ELR (cell line): Measurements from ENCODE around the gene OR6V1.
"Not testable (repeated sequence)": the region's sequence is repeated elsewhere in the genome, so short reads cannot be mapped to it uniquely, and the experiment has no call there.

Experiments
- DNase-seq: peaks from one replicate; pipeline ENCODE4 v3.0.0-alpha.2; 2015; ENCODE audit warnings: low read depth

OR6V1 gene

DNA sequence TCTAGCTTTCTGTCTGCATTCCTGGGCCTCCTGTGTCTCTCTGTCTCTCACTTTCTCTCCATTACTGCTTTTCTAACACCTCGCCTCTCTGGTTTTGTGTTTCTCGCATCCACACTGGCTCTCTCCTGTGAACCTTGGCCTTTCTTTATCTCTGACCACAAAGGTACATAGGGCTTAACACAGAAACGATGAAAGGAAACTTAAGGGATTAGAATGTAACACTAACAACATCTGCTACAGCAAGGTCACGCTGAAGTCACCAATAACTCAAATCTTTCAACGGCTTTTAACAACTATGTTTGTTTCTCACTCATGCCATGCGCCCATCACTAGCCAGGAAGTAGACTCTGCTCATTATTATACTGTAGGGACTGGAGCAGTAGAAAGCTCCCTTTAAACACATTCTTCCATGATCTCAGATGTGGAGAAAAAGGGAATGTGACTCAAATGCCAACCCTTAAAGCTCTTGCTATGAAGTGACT, 9.3 kb upstream of the OR6V1 start:
- DNase-seq: no peak

DNA sequence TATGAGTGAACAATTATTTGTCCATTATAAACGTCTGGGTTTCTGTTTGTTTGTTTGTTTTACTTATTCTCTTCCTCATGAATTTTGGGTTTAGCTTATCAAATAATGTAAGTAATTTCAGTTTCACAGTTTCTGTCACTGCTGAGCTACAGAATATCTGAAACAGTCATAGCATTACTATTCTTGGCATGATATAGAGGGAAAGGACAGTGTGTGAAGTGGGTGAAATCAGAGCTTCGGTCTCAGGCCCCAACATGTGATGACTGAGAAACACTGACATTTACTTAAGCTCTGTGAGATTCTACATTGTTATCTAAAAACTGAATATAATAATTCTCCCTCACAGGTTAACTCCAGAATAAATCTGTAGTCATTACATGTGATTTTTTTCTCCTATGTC, 8.8 kb upstream of the OR6V1 start:
- DNase-seq: no peak

DNA sequence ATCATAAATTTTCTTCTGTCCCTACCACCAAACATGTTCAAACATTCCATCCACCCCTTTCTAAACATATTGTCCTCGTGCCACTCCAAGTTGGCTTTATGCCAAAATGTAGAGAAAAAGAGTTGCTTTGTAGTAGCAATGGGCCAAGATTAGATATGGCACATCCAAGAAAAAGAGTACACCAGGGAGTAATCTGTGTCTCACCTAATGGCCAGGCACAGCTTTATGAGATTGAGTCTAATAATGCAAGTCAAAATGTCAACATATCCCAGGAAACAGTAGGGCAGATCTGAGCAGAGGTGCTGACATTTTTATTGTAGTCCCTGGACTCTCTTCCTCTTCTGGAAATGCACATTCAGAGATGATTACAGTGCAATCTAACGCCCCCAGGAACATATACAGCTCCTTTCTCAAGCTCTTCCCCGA, 5.7 kb upstream of the OR6V1 start:
- DNase-seq: no peak

DNA sequence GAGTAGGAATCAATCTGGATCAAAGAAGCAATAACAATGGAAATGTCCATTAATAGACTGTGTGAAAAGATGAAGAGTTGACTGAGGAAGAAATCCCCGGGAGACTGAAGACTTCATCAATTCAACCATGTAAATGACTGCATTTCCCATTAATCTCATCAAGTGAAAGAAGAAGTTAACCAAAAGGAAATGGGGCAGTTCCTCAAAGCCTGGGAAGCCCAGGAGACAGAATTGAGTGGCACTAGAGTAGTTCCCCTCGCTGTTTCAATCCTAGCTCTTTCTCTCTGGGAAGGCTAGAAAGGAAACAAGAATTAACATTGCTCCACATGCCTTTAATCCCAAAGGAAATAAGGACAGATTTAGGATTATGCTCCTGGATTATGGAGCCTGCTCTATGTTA, 4.8 kb upstream of the OR6V1 start:
- no peak for DNase-seq

DNA sequence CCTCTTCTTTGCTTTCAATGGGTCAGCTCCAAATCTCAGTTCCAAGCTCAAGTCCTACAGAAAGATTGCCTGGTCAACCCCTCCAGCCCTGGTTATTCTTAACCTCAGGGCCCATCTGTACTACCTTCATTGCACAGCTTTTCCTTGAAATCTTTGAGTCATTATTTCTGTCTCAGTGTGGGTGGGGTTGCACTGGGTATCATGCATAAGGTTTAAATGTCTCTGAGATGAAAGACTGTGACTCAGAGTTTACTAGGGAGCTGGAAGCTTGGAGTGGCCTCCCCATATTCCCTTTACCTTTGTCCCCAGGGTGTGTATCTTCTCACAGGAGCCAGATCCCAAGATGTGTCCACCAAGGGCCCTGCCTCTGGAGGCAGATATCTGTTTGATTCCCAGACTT, 3.3 kb upstream of the OR6V1 start:
- no peak for DNase-seq

DNA sequence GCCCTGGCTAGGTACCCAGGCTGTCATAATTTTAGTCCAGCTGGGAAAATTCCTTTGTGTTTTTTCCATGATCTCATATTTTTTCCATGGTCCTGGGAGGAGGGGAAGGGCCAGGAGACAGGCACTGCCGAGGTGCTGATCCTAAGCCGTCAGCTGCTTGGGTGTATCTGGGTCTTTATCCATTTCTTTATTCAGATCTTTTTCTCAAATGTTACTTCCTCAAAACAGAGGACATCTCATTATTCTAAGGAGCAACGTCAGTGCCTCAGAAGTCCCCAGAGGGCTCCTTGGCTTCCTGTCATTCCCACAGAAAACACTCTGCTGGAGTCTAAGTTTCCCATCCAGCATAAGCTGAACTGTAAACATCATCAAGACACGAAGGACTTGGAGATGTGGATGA, 2.8 kb upstream of the OR6V1 start:
- no peak for DNase-seq

DNA sequence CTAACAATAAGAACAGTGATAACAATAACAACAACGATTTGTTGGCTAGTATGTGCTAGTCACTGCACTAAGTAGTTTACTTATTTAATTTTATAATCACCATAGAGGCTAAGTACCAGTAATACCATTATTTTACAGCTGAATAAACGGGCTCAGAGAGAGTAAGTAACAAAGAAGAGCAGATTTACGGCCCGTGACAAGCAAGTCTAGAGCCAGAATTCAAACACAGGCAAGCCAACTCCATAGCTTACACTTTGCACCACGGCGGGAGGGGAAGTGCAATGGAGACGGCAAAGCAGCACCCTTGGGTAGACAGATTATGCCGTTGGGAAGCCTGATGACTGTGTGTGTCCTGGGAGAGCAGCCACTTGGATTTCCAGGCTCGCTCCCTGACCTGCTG, 1.2 kb upstream of the OR6V1 start:
- DNase-seq: no peak

DNA sequence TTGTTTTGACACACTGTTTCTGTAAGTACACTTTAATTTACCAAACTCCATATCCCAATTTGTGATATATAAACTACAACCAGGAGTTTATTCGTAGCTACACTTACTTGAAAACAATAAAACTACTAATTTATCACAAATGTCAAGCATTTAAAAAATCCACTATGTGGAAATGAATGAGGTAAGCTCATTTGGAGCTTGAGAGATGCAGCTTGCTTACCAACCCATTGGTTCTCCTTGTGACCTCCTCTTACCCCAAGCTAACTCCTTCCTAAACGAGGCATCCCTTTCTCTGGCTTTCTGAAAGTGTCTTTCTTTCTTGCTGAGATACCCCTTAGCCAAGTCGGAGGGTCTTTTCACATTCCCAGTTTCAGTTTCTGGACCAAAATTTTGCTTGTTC, 2.5 kb downstream of the OR6V1 start:
- no peak for DNase-seq

DNA sequence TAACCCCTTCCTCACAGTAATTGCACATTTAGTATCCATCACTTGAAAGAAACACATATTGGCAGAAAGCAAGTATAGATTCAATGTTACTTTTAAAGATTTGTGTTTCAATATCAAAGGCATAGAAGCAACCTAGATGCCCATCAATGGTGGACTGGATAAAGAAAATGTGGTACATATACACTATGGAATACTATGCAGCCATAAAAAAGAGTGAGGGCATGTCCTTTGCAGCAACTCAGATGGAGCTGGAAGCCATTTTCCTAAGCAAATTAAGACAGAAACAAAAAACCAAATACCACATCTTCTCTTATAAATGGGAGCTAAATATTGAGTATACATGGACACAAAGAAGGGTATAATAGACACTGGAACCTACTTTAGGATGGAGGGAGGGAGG, 3.6 kb downstream of the OR6V1 start:
- DNase-seq: no peak

DNA sequence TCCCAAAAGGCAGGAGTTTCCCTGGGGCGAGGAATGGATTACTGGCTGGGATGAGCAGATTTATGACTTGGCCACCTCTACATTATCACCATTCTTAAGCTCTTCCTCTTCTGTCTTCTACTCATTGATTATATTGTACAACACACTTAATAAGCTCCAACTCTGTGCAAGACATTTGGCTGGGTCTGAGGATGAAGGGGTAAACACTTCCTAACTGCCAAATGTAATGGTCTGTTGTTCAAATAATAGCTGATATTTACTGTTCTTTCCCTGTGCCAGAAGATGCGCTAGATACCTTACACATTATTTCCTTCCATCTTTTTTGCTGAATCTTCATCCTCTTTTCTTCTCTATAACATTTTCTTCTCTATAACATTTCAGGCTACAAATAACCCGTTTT, 11.6 kb downstream of the OR6V1 start:
- no peak for DNase-seq

DNA sequence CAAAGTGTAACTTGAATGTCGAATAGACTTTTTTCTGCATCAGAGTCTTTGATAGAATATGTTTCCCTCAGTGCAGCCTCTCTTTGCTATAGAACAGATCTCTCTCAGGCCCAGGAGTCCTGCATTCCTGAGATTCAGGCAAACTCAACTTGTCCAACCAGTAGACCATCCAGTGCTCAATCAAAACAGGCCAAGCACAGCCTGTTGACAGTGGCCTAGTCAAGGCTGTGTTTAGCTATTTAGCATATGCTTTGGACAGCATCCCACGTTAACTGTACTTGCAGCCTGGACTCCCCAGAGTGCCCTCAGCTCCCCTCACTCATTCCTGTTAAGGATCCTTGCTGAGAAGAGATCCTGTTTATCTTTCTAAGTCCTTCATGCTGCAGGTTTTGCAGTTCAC, 16.3 kb downstream of the OR6V1 start:
- no peak for DNase-seq

DNA sequence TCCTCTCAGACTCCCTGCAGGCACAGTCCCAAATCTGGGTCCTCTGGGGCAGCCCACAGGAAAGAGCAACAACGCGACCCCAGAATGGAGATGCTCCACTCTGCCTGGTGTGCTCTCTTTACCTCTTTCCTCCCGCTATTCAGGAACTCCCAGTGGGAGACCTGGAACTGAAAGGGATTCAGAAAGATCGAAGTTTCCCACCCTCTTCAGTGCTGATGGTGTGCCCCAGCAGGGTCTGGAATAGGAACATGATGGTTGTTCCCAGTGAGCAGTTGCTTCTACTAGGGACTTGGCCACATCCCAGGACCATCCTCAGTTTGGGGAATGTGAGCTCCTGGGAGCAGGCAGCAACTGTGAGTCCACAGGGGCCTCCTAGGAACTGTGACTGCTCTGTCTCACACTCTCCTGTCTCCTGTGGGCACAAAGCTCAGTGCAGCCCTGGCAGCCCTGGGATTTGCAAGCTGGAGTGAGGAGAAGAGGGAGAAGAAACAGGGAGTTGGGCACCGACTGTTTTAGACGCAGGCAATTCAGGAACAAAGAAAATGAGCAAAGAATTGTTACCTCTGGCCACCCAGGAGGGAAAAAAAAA, 17.9 kb downstream of the OR6V1 start:
- no peak for DNase-seq

DNA sequence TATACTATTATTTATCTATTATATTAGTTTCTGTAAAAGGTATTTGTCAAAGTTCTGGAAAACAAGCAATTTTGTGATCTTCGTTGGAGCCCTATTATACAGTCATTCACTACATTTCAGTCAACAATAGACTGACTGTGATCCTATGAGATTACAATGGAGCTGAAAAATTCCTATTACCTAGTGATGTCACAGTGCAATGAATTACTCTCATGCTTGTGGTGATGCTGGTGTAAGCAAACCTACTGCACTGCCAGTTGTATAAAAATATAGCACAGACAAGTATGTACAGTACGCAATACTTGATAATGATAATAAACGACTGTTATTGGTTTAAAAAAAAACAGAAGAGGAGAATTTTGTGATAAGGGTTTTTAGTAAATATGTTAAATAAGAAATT, 21.4 kb downstream of the OR6V1 start:
- DNase-seq: no peak

DNA sequence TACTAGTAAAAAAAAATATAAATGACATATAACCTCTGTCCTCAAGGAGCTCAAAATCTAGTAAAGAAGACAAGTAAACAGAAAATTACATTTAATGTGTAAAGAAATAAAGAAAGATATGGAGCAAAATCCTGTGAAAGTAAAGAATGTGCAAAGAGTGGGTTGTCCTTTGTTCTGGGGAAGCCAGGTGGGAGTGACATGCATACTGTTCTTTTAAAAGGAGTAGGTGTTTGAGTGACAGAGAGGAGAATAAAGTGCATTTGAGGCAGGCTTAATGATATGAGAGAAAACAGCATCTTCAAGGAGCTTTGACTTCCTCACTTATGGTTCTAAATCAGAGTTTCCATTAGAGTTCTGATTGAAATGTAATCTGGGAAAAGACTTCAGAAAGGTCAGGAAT, 22.0 kb downstream of the OR6V1 start:
- no peak for DNase-seq

DNA sequence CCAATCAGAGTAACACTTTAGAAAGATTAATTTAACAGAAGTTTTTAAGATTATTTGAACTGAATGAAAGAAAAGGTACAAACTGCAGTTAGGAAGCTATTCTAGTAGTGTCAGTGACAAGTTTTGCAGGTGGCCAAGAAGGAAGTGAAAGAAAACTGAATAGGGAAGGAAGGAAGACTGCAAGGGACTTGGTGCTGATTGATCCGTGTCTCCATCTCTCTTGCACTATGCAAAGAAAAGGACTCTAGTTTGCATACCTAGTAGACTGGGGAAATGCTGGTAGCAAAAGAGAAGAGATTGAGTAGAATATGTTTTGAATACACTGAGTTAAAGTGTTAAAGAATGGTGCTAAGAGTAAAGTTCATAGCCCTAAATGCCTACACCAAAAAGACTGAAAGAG, 33.0 kb downstream of the OR6V1 start:
- no peak for DNase-seq

DNA sequence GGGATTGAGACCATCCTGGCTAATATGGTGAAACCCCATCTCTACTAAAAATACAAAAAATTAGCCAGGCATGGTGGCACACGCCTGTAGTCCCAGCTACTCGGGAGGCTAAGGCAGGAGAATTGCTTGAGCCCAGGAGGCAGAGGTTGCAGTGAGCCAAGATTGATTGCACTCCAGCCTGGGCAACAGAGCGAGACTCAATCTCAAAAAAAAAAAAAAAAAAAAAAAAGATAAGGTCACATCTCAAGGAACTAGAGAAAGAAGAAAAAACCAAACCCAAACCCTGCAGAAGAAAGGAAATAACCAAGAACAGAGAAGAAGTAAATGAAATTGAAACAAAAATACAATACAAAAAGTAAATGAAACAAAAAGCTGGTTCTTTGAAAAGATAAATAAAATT, 33.5 kb downstream of the OR6V1 start:
- DNase-seq: not testable (repeated sequence)

DNA sequence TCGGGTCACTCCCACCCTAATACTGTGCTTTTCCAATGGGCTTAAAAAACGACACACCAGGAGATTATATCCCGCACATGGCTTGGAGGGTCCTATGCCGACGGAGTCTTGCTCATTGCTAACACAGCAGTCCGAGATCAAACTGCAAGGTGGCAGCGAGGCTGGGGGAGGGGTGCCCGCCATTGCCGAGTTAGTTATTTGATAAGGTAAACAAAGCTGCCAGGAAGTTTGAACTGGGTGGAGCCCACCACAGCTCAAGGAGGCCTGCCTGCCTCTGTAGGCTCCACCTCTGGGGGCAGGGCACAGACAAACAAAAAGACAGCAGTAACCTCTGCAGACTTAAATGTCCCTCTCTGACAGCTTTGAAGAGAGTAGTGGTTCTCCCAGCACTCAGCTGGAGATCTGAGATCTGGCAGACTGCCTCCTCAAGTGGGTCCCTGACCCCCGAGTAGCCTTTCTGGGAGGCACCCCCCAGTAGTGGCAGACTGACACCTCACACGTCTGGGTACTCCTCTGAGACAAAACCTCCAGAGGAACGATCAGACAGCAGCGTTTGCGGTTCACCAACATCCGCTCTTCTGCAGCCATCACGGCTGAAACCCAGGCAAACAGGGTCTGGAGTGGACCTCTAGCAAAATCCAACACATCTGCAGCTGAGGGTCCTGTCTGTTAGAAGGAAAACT, 36.5 kb downstream of the OR6V1 start:
- not testable (repeated sequence) for DNase-seq

DNA sequence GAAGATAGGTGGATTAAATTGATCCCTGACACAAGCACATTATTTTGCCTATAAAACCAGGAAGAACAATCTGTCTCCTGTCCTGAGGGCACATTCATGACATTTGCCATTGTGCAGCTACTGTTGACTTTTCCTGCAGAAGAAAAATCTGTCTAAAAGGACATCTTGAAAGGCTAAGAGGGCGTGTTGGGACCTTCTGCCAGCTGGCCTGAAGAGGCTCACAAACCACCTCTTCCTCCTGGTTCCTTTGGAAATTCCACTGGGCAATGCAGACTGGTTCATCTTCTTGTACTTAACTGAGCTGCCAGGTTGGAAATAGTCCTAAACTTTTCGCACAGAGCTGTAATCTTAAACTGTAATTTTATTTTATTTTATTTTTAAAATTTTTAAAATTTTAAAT, 44.0 kb downstream of the OR6V1 start:
- no peak for DNase-seq

DNA sequence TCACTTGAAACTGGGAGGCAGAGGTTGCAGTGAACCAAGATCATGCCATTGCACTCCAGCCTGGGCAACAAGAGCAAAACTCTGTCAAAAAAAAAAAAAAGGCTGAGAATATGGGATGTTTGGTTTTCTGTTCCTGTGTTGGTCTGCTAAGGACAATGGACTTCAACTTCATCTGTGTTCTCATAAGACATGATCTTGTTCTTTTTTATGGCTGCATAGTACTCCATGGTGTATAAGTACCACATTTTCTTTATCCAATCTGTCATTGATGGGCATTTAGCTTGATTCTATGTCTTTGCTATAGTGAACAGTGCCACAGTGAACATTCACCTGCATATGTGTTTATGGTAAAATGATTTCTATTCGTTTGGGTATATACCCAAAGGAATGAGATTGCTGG, 47.4 kb downstream of the OR6V1 start:
- DNase-seq: not testable (repeated sequence)
